Kidney (tissue), 2 donors: Measurements from ENCODE around the gene KRTAP3-3. TPM values are rescaled to one million over a fixed set of nuclear protein-coding genes. Genes with fewer than 3 reads are reported as not detected.

Experiments
- polyA plus RNA-seq: library from polyadenylated mRNA; stranded (reverse); fragments of 350-450 nt; fragmentation: Illumina TruSeq; extraction: RNeasy Lipid Tissue Mini Kit (QIAGEN cat#74804); gene quantifications from one replicate; pipeline ENCODE4 v1.2.3, GENCODE V29; 2014; ENCODE audit warnings: low read depth, low replicate concordance; ENCODE audit not compliant: insufficient read depth
- total RNA-seq: library from RNA; stranded (reverse); fragmentation: NEBNext Ultra II Directional; extraction: Animal tissue kit (Norgen Biotek cat#: 25700); gene quantifications from one replicate; pipeline ENCODE4 v1.2.1, GENCODE V29; 2021
- donor health status: DM: yes; HTN: yes; CAD: no.

Gene KRTAP3-3
- total and polyA plus RNA-seq, 2 donors from 2014 or later, result not detected

Other genes starting within 250 kb of the KRTAP3-3 start
Only the 30 nearest of the 36 such genes appear.
- not detected for gene KRT28, start 194.2 kb downstream of the KRTAP3-3 start, total RNA-seq
- not detected for gene KRT28, start 194.2 kb downstream of the KRTAP3-3 start, polyA plus RNA-seq
- gene KRT10, start 171.6 kb downstream of the KRTAP3-3 start, total RNA-seq, result 47.9 TPM
- gene KRT10, start 171.6 kb downstream of the KRTAP3-3 start, polyA plus RNA-seq, result 50.9 TPM
- gene KRT12, start 126.9 kb downstream of the KRTAP3-3 start, total RNA-seq, result not detected
- not detected for gene KRT12, start 126.9 kb downstream of the KRTAP3-3 start, polyA plus RNA-seq
- gene KRT20, start 108.9 kb downstream of the KRTAP3-3 start, total RNA-seq, result not detected
- not detected for gene KRT20, start 108.9 kb downstream of the KRTAP3-3 start, polyA plus RNA-seq
- gene KRT23, start 56.5 kb downstream of the KRTAP3-3 start, total RNA-seq, result 4.2 TPM
- gene KRT23, start 56.5 kb downstream of the KRTAP3-3 start, polyA plus RNA-seq, result 2.2 TPM
- gene KRT39, start 27.2 kb downstream of the KRTAP3-3 start, total RNA-seq, result not detected
- not detected for gene KRT39, start 27.2 kb downstream of the KRTAP3-3 start, polyA plus RNA-seq
- not detected for gene KRT40, start 9.8 kb downstream of the KRTAP3-3 start, total RNA-seq
- not detected for gene KRT40, start 9.8 kb downstream of the KRTAP3-3 start, polyA plus RNA-seq
- gene KRTAP3-2, start 5.7 kb upstream of the KRTAP3-3 start, total RNA-seq, result not detected
- gene KRTAP3-2, start 5.7 kb upstream of the KRTAP3-3 start, polyA plus RNA-seq, result not detected
- gene KRTAP3-1, start 15.0 kb upstream of the KRTAP3-3 start, total RNA-seq, result not detected
- gene KRTAP3-1, start 15.0 kb upstream of the KRTAP3-3 start, polyA plus RNA-seq, result not detected
- not detected for gene KRTAP1-5, start 33.0 kb upstream of the KRTAP3-3 start, total RNA-seq
- gene KRTAP1-5, start 33.0 kb upstream of the KRTAP3-3 start, polyA plus RNA-seq, result not detected
- not detected for gene KRTAP1-4, start 36.0 kb upstream of the KRTAP3-3 start, total RNA-seq
- gene KRTAP1-4, start 36.0 kb upstream of the KRTAP3-3 start, polyA plus RNA-seq, result not detected
- gene KRTAP1-3, start 40.7 kb upstream of the KRTAP3-3 start, total RNA-seq, result not detected
- gene KRTAP1-3, start 40.7 kb upstream of the KRTAP3-3 start, polyA plus RNA-seq, result not detected
- gene KRTAP1-1, start 47.3 kb upstream of the KRTAP3-3 start, total RNA-seq, result not detected
- gene KRTAP1-1, start 47.3 kb upstream of the KRTAP3-3 start, polyA plus RNA-seq, result not detected
- not detected for gene KRTAP2-1, start 53.2 kb upstream of the KRTAP3-3 start, total RNA-seq
- not detected for gene KRTAP2-1, start 53.2 kb upstream of the KRTAP3-3 start, polyA plus RNA-seq
- not detected for gene KRTAP2-2, start 61.1 kb upstream of the KRTAP3-3 start, total RNA-seq
- not detected for gene KRTAP2-2, start 61.1 kb upstream of the KRTAP3-3 start, polyA plus RNA-seq
- 0.28 TPM for gene KRTAP2-3, start 66.0 kb upstream of the KRTAP3-3 start, total RNA-seq
- gene KRTAP2-3, start 66.0 kb upstream of the KRTAP3-3 start, polyA plus RNA-seq, result not detected
- not detected for gene KRTAP2-4, start 71.7 kb upstream of the KRTAP3-3 start, total RNA-seq
- not detected for gene KRTAP2-4, start 71.7 kb upstream of the KRTAP3-3 start, polyA plus RNA-seq
- not detected for gene KRTAP4-7, start 90.0 kb upstream of the KRTAP3-3 start, total RNA-seq
- gene KRTAP4-7, start 90.0 kb upstream of the KRTAP3-3 start, polyA plus RNA-seq, result not detected
- not detected for gene KRTAP4-8, start 104.0 kb upstream of the KRTAP3-3 start, total RNA-seq
- gene KRTAP4-8, start 104.0 kb upstream of the KRTAP3-3 start, polyA plus RNA-seq, result not detected
- gene KRTAP4-16, start 108.0 kb upstream of the KRTAP3-3 start, total RNA-seq, result not detected
- gene KRTAP4-16, start 108.0 kb upstream of the KRTAP3-3 start, polyA plus RNA-seq, result not detected
- not detected for gene KRTAP4-9, start 111.2 kb upstream of the KRTAP3-3 start, total RNA-seq
- not detected for gene KRTAP4-9, start 111.2 kb upstream of the KRTAP3-3 start, polyA plus RNA-seq
- not detected for gene KRTAP4-11, start 124.2 kb upstream of the KRTAP3-3 start, total RNA-seq
- not detected for gene KRTAP4-11, start 124.2 kb upstream of the KRTAP3-3 start, polyA plus RNA-seq
- gene KRTAP4-12, start 130.0 kb upstream of the KRTAP3-3 start, total RNA-seq, result not detected
- not detected for gene KRTAP4-12, start 130.0 kb upstream of the KRTAP3-3 start, polyA plus RNA-seq
- gene KRTAP4-6, start 146.4 kb upstream of the KRTAP3-3 start, total RNA-seq, result not detected
- not detected for gene KRTAP4-6, start 146.4 kb upstream of the KRTAP3-3 start, polyA plus RNA-seq
- gene KRTAP4-5, start 155.7 kb upstream of the KRTAP3-3 start, total RNA-seq, result not detected
- not detected for gene KRTAP4-5, start 155.7 kb upstream of the KRTAP3-3 start, polyA plus RNA-seq
- gene KRTAP4-4, start 166.6 kb upstream of the KRTAP3-3 start, total RNA-seq, result not detected
- not detected for gene KRTAP4-4, start 166.6 kb upstream of the KRTAP3-3 start, polyA plus RNA-seq
- gene KRTAP4-3, start 174.1 kb upstream of the KRTAP3-3 start, total RNA-seq, result not detected
- not detected for gene KRTAP4-3, start 174.1 kb upstream of the KRTAP3-3 start, polyA plus RNA-seq
- gene KRTAP4-2, start 184.1 kb upstream of the KRTAP3-3 start, total RNA-seq, result not detected
- gene KRTAP4-2, start 184.1 kb upstream of the KRTAP3-3 start, polyA plus RNA-seq, result not detected
- gene KRTAP4-1, start 190.7 kb upstream of the KRTAP3-3 start, total RNA-seq, result not detected
- gene KRTAP4-1, start 190.7 kb upstream of the KRTAP3-3 start, polyA plus RNA-seq, result not detected
- not detected for gene KRTAP9-1, start 195.7 kb upstream of the KRTAP3-3 start, total RNA-seq
- not detected for gene KRTAP9-1, start 195.7 kb upstream of the KRTAP3-3 start, polyA plus RNA-seq